Ishikawa (cell line): ENCODE measurements around the gene B3GAT2.

ENCODE experiments used
- CEBPB ChIP-seq: IDR thresholded peaks from 2 replicates; pipeline ENCODE4 v1.6.1; 2012
- CREB1 ChIP-seq: IDR thresholded peaks from 2 replicates; pipeline ENCODE4 v1.6.1; 2012; ENCODE audit warnings: low read depth
- EGR1 ChIP-seq: IDR thresholded peaks from 2 replicates; pipeline ENCODE4 v1.6.1; 2012
- EP300 ChIP-seq: IDR thresholded peaks from 2 replicates; pipeline ENCODE4 v1.6.1; 2012; ENCODE audit warnings: borderline replicate concordance
- FOXM1 ChIP-seq: IDR thresholded peaks from 2 replicates; pipeline ENCODE4 v1.6.1; 2012; ENCODE audit warnings: low read depth, borderline replicate concordance
- NFIC ChIP-seq: IDR thresholded peaks from 2 replicates; pipeline ENCODE4 v1.6.1; 2012
- RAD21 ChIP-seq: IDR thresholded peaks from 2 replicates; pipeline ENCODE4 v1.6.1; 2012; ENCODE audit warnings: low read depth
- TAF1 ChIP-seq: IDR thresholded peaks from 2 replicates; pipeline ENCODE4 v1.6.1; 2012; ENCODE audit warnings: low read depth, mild to moderate bottlenecking
- TCF12 ChIP-seq: IDR thresholded peaks from 2 replicates; pipeline ENCODE4 v1.6.1; 2012; ENCODE audit warnings: low read depth
- TEAD4 ChIP-seq: IDR thresholded peaks from 2 replicates; pipeline ENCODE4 v1.6.1; 2012
- YY1 ChIP-seq: IDR thresholded peaks from 2 replicates; pipeline ENCODE4 v1.6.1; 2012; ENCODE audit warnings: low read depth
- TF ChIP-seq, protein P1 (sequence below): IDR thresholded peaks from 2 replicates; pipeline ENCODE4 v1.6.1; 2012; ENCODE audit warnings: low read depth, mild to moderate bottlenecking
- TF ChIP-seq, protein P2 (sequence below): IDR thresholded peaks from 2 replicates; pipeline ENCODE4 v1.6.1; 2012
- TF ChIP-seq, protein P3 (sequence below): IDR thresholded peaks from 2 replicates; pipeline ENCODE4 v1.6.1; 2012

Gene B3GAT2, protein sequence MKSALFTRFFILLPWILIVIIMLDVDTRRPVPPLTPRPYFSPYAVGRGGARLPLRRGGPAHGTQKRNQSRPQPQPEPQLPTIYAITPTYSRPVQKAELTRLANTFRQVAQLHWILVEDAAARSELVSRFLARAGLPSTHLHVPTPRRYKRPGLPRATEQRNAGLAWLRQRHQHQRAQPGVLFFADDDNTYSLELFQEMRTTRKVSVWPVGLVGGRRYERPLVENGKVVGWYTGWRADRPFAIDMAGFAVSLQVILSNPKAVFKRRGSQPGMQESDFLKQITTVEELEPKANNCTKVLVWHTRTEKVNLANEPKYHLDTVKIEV

DNA sequence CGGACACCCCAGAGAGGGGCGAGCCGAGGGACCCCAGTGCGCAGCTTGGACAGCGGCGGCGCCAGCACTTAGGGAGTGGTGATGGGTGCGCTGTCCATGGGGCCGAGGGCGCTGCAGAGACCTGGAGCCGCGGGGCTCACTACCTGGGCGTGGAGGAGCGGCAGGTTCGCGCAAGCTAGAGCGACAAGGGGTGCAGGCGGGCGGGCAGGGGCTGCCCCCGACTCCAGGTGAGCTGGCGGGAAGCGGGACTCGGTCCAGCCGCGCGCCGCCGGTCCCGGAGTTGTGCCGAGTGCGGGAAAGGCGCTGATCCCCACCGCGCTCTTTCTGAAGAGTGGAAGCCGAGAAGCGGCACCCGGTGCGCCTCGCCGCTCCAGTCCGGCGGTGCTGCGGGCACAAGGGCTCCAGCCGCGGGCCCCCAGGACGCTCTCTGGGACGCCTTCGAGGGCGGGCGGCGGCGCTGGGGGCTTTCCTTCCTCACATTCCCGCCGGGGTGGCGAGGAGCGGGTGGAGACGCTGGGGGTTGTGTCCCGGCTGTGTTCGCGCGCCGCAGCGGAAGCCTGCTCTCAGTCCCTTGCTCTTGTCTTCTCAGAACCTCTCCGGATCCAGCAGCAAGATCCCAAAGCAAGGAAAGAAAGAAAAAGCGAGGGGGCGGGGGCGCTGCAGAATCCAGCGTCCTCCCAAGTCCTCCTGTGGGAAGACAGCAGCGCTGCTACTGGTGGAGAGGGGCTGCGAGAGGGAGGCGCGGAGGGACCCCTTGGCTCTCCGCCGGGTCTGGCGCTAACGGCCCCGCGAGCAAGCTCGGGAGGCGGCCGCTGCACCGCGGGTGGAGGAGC, at the start of gene B3GAT2:
Gene B3GAT2, minus strand, starts transcription at position 610 of the 833 bp plus-strand sequence. CDS start 631 bp downstream, outside the sequence.
- TF ChIP-seq, protein P1, sequence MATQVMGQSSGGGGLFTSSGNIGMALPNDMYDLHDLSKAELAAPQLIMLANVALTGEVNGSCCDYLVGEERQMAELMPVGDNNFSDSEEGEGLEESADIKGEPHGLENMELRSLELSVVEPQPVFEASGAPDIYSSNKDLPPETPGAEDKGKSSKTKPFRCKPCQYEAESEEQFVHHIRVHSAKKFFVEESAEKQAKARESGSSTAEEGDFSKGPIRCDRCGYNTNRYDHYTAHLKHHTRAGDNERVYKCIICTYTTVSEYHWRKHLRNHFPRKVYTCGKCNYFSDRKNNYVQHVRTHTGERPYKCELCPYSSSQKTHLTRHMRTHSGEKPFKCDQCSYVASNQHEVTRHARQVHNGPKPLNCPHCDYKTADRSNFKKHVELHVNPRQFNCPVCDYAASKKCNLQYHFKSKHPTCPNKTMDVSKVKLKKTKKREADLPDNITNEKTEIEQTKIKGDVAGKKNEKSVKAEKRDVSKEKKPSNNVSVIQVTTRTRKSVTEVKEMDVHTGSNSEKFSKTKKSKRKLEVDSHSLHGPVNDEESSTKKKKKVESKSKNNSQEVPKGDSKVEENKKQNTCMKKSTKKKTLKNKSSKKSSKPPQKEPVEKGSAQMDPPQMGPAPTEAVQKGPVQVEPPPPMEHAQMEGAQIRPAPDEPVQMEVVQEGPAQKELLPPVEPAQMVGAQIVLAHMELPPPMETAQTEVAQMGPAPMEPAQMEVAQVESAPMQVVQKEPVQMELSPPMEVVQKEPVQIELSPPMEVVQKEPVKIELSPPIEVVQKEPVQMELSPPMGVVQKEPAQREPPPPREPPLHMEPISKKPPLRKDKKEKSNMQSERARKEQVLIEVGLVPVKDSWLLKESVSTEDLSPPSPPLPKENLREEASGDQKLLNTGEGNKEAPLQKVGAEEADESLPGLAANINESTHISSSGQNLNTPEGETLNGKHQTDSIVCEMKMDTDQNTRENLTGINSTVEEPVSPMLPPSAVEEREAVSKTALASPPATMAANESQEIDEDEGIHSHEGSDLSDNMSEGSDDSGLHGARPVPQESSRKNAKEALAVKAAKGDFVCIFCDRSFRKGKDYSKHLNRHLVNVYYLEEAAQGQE: peak; percentile 56; the same call in 1 of the 2 replicates
- no peak for TF ChIP-seq TCF12
- no peak for TF ChIP-seq RAD21

DNA sequence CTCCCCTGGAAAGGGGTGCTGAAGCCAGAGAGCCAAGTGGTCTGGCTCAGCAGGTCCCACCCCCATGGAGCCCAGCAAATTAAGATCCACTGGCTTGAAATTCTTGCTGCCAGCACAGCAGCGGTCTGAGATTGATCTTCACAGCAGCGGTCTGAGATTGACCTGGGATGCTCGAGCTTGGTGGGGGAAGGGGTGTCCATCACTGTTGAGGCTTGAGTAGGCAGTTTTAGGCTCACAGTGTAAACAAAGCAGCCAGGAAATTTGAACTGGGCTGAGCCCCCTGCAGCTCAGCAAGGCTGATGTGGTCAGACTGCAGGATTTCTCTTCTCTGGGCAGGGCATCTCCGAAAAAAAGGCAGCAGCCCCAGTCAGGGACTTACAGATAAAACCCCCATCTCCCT, 41.3 kb upstream of the B3GAT2 start:
- TF ChIP-seq EGR1: no peak
- no peak for TF ChIP-seq FOXM1
- TF ChIP-seq NFIC: no peak
- TF ChIP-seq TAF1: no peak

DNA sequence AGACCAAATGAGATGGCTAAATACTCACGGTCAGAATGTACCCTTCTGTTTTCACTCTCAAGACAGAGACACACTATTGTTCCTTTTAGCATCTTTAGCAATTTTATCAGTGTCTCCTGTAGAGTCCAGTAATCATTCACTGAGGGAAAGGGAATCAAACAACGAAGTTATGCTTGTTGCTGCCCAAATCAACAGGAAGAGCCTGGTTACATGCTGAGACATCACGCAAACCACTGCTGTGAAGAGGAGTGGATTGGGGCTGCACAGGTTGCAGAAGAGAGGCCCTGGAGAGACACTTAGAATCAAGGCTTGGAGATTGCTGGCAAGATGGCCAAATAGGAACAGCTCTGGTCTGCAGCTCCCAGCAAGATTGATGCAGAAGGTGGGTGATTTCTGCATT, 40.5 kb upstream of the B3GAT2 start:
- no peak for TF ChIP-seq TEAD4
- no peak for TF ChIP-seq TCF12
- TF ChIP-seq, protein P1: no peak
- no peak for TF ChIP-seq YY1
- TF ChIP-seq NFIC: no peak
- TF ChIP-seq EP300: no peak
- TF ChIP-seq CEBPB: no peak
- no peak for TF ChIP-seq TAF1
- TF ChIP-seq CREB1: no peak
- TF ChIP-seq, protein P2, sequence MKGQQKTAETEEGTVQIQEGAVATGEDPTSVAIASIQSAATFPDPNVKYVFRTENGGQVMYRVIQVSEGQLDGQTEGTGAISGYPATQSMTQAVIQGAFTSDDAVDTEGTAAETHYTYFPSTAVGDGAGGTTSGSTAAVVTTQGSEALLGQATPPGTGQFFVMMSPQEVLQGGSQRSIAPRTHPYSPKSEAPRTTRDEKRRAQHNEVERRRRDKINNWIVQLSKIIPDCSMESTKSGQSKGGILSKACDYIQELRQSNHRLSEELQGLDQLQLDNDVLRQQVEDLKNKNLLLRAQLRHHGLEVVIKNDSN: no peak
- TF ChIP-seq, protein P3, sequence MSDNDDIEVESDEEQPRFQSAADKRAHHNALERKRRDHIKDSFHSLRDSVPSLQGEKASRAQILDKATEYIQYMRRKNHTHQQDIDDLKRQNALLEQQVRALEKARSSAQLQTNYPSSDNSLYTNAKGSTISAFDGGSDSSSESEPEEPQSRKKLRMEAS: no peak
- TF ChIP-seq EGR1: no peak

DNA sequence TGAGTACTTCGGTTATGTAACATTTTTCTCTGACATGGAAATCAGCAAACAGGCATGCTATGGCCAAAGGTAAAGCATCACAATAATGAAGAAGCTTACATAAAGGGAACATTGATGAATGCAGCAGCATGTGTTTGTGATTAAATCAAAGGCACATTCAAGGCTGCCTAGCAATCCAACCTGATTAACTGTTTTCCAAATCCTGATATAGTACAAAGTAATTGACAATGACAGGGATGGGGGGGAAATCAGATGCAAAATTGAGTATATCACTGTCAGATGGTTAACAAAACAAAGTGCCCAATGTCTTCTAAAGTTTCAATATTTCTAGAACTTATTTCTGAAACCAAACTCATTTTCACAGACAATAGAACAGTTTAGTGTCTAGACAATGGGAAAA, 39.2 kb upstream of the B3GAT2 start:
- no peak for TF ChIP-seq CREB1
- no peak for TF ChIP-seq TAF1
- no peak for TF ChIP-seq EGR1
- TF ChIP-seq, protein P1: no peak
- TF ChIP-seq YY1: no peak
- TF ChIP-seq, protein P2: no peak
- no peak for TF ChIP-seq TEAD4

DNA sequence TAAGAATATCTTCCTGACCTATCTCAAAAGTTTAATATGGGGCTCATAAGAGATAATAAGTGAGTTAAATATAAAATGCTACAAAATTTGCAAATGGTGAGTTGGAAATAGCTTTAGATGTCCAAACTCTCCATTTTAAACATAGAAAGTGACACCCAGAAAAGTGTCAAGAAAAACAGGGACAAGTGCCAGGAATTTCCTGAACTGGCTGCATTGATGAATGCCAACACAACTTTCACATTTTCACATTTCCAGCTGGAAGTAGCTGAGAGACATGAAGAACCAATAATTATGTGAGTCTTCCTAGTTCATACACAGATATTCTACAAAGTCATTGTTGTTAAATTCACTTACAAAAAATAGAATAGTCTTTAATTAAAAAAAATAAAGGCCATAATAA, 38.6 kb upstream of the B3GAT2 start:
- TF ChIP-seq, protein P3: no peak
- no peak for TF ChIP-seq CREB1
- no peak for TF ChIP-seq NFIC
- TF ChIP-seq FOXM1: no peak
- TF ChIP-seq TCF12: no peak
- no peak for TF ChIP-seq EP300
- no peak for TF ChIP-seq TAF1
- TF ChIP-seq, protein P1: no peak
- TF ChIP-seq, protein P2: no peak
- no peak for TF ChIP-seq TEAD4
